ENCODE measurements around the gene ZNF747. TPM values are rescaled to one million over a fixed set of nuclear protein-coding genes. Genes with fewer than 3 reads are reported as not detected.
"Not testable (repeated sequence)": the region's sequence is repeated elsewhere in the genome, so short reads cannot be mapped to it uniquely, and the experiment has no call there.

Gene ZNF747
- polyA plus RNA-seq, 3 donors, result 10.1 to 11.3 (median 11.0) TPM

- no peak for DNase-seq
Observed at GRCh38 chr16:30559690-30560089, 25.0 kb upstream of the ZNF747 start.

- DNase-seq, result no peak
Observed at GRCh38 chr16:30558789-30559377, 24.2 kb upstream of the ZNF747 start.

GRCh38 chr16:30557957-30558788, 23.5 kb upstream of the ZNF747 start, which contains the start of gene ZNF764:
Gene ZNF764, minus strand, starts transcription at chr16:30558374. Its CDS starts 192 bp downstream, at chr16:30558182.
- DNase-seq, result peak; percentile 98

GRCh38 chr16:30557707-30557956, 23.0 kb upstream of the ZNF747 start:
- no peak for DNase-seq

GRCh38 chr16:30556125-30556473, 21.4 kb upstream of the ZNF747 start:
- DNase-seq, result no peak

GRCh38 chr16:30555315-30556124, 20.9 kb upstream of the ZNF747 start:
- DNase-seq, result no peak

- DNase-seq, result no peak
Observed at GRCh38 chr16:30554557-30555314, 20.1 kb upstream of the ZNF747 start.

GRCh38 chr16:30553393-30553899, 18.8 kb upstream of the ZNF747 start:
- DNase-seq, result no peak

GRCh38 chr16:30552956-30553355, 18.3 kb upstream of the ZNF747 start:
- no peak for DNase-seq

GRCh38 chr16:30551781-30552180, 17.1 kb upstream of the ZNF747 start:
- no peak for DNase-seq

GRCh38 chr16:30548416-30549253, 14.0 kb upstream of the ZNF747 start:
- no peak for DNase-seq

GRCh38 chr16:30546115-30546514, 11.5 kb upstream of the ZNF747 start:
- no peak for DNase-seq

- DNase-seq, result no peak
Observed at GRCh38 chr16:30543067-30543466, 8.4 kb upstream of the ZNF747 start.

GRCh38 chr16:30541502-30542329, 7.1 kb upstream of the ZNF747 start:
- no peak for DNase-seq

GRCh38 chr16:30540916-30541464, 6.3 kb upstream of the ZNF747 start:
- DNase-seq, result not testable (repeated sequence)

GRCh38 chr16:30539986-30540526, 5.4 kb upstream of the ZNF747 start:
- not testable (repeated sequence) for DNase-seq

GRCh38 chr16:30539000-30539964, 4.6 kb upstream of the ZNF747 start:
- DNase-seq, result no peak

- DNase-seq, result not testable (repeated sequence)
Observed at GRCh38 chr16:30536391-30537024, 1.9 kb upstream of the ZNF747 start.

Data from renal pelvis (tissue), 4 donors.